Measurements from ENCODE around the gene ETS2. TPM values are rescaled to one million over a fixed set of nuclear protein-coding genes. Genes with fewer than 3 reads are reported as not detected.

ETS2 gene
- total RNA-seq, 1 donor from 2014 or later = 16.2 TPM

GRCh38 chr21:38760017-38760761 is 45.5 kb upstream of the ETS2 start:
- TF ChIP-seq CTCF (IDR thresholded peaks at IDR 0.05; ENCODE audit: partially characterized antibody, unreplicated experiment) = no peak
- Mint-ChIP-seq H3K4me1 (ENCODE audit: low read depth, unreplicated experiment) (no peaks in the 10 kb centered on the region), H3K27ac (ENCODE audit: unreplicated experiment) (no peak overlapping the region), H3K27me3 (ENCODE audit: unreplicated experiment) (peaks cover 4% of the 10 kb centered on the region), H3K4me3 (ENCODE audit: unreplicated experiment) (no peak overlapping the region), H3K36me3 (ENCODE audit: unreplicated experiment) (no peaks in the 10 kb centered on the region), H3K9me3 (ENCODE audit: unreplicated experiment) (no peaks in the 10 kb centered on the region)
- DNase-seq = no peak

- Mint-ChIP-seq H3K27me3 (ENCODE audit: unreplicated experiment) (peaks cover 4% of the 10 kb centered on the region), H3K36me3 (ENCODE audit: unreplicated experiment) (peaks cover 4% of the 10 kb centered on the region), H3K4me1 (ENCODE audit: low read depth, unreplicated experiment) (no peaks in the 10 kb centered on the region), H3K4me3 (ENCODE audit: unreplicated experiment) (no peak overlapping the region), H3K9me3 (ENCODE audit: unreplicated experiment) (no peaks in the 10 kb centered on the region), H3K27ac (ENCODE audit: unreplicated experiment) (no peak overlapping the region)
- TF ChIP-seq CTCF (IDR thresholded peaks at IDR 0.05; ENCODE audit: partially characterized antibody, unreplicated experiment) = no peak
- DNase-seq = no peak
These were observed 45.0 kb upstream of the ETS2 start for GRCh38 chr21:38760762-38761155.

GRCh38 chr21:38761531-38761930 is 44.2 kb upstream of the ETS2 start:
- no peak for TF ChIP-seq CTCF (IDR thresholded peaks at IDR 0.05; ENCODE audit: partially characterized antibody, unreplicated experiment)
- peaks cover 2% of the 10 kb centered on the region for H3K9me3 Mint-ChIP-seq (ENCODE audit: unreplicated experiment)
- no peak overlapping the region for H3K27ac Mint-ChIP-seq (ENCODE audit: unreplicated experiment)
- no peak overlapping the region for H3K4me3 Mint-ChIP-seq (ENCODE audit: unreplicated experiment)
- peaks cover 11% of the 10 kb centered on the region for H3K36me3 Mint-ChIP-seq (ENCODE audit: unreplicated experiment)
- peaks cover 6% of the 10 kb centered on the region for H3K27me3 Mint-ChIP-seq (ENCODE audit: unreplicated experiment)
- H3K4me1 Mint-ChIP-seq (ENCODE audit: low read depth, unreplicated experiment) = no peaks in the 10 kb centered on the region
- DNase-seq = no peak

- Mint-ChIP-seq H3K4me1 (ENCODE audit: low read depth, unreplicated experiment) (no peaks in the 10 kb centered on the region), H3K36me3 (ENCODE audit: unreplicated experiment) (peaks cover 11% of the 10 kb centered on the region), H3K9me3 (ENCODE audit: unreplicated experiment) (peaks cover 4% of the 10 kb centered on the region), H3K27me3 (ENCODE audit: unreplicated experiment) (peaks cover 6% of the 10 kb centered on the region), H3K27ac (ENCODE audit: unreplicated experiment) (no peak overlapping the region), H3K4me3 (ENCODE audit: unreplicated experiment) (no peak overlapping the region)
- no peak for DNase-seq
- TF ChIP-seq CTCF (IDR thresholded peaks at IDR 0.05; ENCODE audit: partially characterized antibody, unreplicated experiment) = no peak
These were observed 40.7 kb upstream of the ETS2 start for GRCh38 chr21:38765056-38765455.

- H3K4me3 Mint-ChIP-seq (ENCODE audit: unreplicated experiment) = no peak overlapping the region
- H3K36me3 Mint-ChIP-seq (ENCODE audit: unreplicated experiment) = peaks cover 11% of the 10 kb centered on the region
- DNase-seq = no peak
- H3K9me3 Mint-ChIP-seq (ENCODE audit: unreplicated experiment) = peaks cover 4% of the 10 kb centered on the region
- no peaks in the 10 kb centered on the region for H3K4me1 Mint-ChIP-seq (ENCODE audit: low read depth, unreplicated experiment)
- H3K27ac Mint-ChIP-seq (ENCODE audit: unreplicated experiment) = no peak overlapping the region
- TF ChIP-seq CTCF (IDR thresholded peaks at IDR 0.05; ENCODE audit: partially characterized antibody, unreplicated experiment) = no peak
- peaks cover 4% of the 10 kb centered on the region for H3K27me3 Mint-ChIP-seq (ENCODE audit: unreplicated experiment)
These were observed 38.6 kb upstream of the ETS2 start for GRCh38 chr21:38766987-38767722.

Data from glutamatergic neuron (in vitro differentiated cells).